IMR-90 (cell line): ENCODE data around the gene CCDC148.

Source experiments
- BHLHE40 ChIP-seq: fragments of 150-350 bp; IDR thresholded peaks from 2 replicates; pipeline ENCODE4 v1.6.1; 2016; ENCODE audit warnings: mild to moderate bottlenecking, low read depth, low read length
- MAFK ChIP-seq: IDR thresholded peaks from 2 replicates; pipeline ENCODE4 v1.6.1; 2012; ENCODE audit warnings: low read depth, low read length, improper control_type of control experiment
- MAZ ChIP-seq: IDR thresholded peaks from 2 replicates; pipeline ENCODE4 v1.6.1; 2012; ENCODE audit warnings: low read depth, mild to moderate bottlenecking, low read length, improper control_type of control experiment, moderate library complexity, borderline replicate concordance
- POLR2A ChIP-seq: IDR thresholded peaks from 2 replicates; pipeline ENCODE4 v1.6.1; 2012; ENCODE audit warnings: mild to moderate bottlenecking, low read depth, low read length
- RAD21 ChIP-seq: IDR thresholded peaks from 2 replicates; pipeline ENCODE4 v1.6.1; 2012; ENCODE audit warnings: low read length, improper control_type of control experiment
- RCOR1 ChIP-seq: IDR thresholded peaks from 2 replicates; pipeline ENCODE4 v1.6.1; 2012; ENCODE audit warnings: mild to moderate bottlenecking, low read length, improper control_type of control experiment; ENCODE audit not compliant: insufficient replicate concordance
- TF ChIP-seq, protein P1 (sequence below): conservative IDR thresholded peaks from 2 replicates; pipeline ENCODE4 v1.5.1; 2012; ENCODE audit warnings: mild to moderate bottlenecking, low read depth, low read length, improper control_type of control experiment
- TF ChIP-seq, protein P2 (sequence below): fragments of 150-350 bp; IDR thresholded peaks from 2 replicates; pipeline ENCODE4 v1.6.1; 2017; ENCODE audit warnings: mild to moderate bottlenecking, antibody characterized with exemption, low read length, low read depth

DNA sequence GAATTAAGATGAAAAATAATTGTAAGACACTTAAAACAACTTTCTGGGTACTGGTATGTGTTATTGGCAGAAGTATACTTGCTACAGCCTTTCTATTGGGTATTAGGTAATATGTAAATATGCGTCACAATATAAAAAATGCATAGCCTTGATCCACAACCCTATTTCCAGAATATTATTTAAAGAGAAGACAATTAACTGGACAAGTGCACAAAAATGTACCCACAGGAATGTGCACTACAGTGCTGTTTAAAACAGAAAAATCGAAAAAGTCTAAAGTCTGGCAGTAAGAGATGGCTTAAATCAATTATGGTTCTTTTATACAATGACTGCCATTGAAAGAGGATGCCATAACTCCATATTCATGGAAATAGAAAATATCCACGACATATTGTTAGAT is 205.2 kb downstream of the CCDC148 start:
- TF ChIP-seq, protein P1, sequence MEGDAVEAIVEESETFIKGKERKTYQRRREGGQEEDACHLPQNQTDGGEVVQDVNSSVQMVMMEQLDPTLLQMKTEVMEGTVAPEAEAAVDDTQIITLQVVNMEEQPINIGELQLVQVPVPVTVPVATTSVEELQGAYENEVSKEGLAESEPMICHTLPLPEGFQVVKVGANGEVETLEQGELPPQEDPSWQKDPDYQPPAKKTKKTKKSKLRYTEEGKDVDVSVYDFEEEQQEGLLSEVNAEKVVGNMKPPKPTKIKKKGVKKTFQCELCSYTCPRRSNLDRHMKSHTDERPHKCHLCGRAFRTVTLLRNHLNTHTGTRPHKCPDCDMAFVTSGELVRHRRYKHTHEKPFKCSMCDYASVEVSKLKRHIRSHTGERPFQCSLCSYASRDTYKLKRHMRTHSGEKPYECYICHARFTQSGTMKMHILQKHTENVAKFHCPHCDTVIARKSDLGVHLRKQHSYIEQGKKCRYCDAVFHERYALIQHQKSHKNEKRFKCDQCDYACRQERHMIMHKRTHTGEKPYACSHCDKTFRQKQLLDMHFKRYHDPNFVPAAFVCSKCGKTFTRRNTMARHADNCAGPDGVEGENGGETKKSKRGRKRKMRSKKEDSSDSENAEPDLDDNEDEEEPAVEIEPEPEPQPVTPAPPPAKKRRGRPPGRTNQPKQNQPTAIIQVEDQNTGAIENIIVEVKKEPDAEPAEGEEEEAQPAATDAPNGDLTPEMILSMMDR = no peak
- TF ChIP-seq, protein P2, sequence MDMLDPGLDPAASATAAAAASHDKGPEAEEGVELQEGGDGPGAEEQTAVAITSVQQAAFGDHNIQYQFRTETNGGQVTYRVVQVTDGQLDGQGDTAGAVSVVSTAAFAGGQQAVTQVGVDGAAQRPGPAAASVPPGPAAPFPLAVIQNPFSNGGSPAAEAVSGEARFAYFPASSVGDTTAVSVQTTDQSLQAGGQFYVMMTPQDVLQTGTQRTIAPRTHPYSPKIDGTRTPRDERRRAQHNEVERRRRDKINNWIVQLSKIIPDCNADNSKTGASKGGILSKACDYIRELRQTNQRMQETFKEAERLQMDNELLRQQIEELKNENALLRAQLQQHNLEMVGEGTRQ = no peak
- TF ChIP-seq RAD21 (no peak), POLR2A (no peak), MAZ (no peak), BHLHE40 (no peak), RCOR1 (no peak), MAFK (no peak)
